ENCODE data around the gene CRMP1.

CRMP1 gene

DNA sequence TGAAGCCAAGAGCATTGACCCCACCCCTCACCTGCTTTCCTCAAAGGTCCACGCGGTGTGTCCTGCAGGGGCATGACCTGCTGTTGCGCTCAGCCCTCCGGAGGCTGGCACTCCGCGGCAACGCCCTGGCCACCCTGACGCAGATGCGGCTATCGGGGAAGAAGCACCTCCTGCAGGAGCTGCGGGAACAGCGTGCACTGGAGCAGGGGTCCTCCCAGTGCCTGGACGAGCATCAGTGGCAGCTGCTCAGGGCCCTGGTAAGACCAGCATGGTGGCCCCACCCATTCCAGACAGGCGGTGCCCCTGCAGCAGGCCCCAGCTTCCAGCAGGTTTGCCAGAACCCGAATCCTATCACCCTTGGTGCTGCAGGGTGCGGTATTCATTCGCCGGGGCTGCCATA is 95.9 kb downstream of the CRMP1 start:
- no peak for DNase-seq (ENCODE audit: low read depth in 2 of 2)

DNA sequence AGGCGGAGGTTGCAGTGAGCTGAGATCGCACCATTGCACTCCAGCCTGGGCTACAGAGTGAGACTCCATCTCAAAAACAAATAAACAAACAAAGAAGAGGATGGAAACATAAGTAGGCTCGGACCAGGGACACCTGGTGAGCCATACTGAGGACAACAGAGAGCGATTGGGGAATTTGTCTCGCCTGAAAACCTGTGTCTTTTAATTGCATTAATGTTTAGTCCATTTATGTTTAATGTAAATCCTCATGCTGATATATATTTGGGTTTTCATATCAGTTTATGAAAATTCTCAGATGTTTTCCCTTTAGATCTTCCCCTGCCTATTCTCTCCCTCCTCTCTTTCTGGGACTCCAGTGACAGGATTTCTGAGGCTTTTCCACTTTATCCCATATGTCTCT is 97.3 kb downstream of the CRMP1 start:
- no peak for DNase-seq (ENCODE audit: low read depth in 2 of 2)

DNA sequence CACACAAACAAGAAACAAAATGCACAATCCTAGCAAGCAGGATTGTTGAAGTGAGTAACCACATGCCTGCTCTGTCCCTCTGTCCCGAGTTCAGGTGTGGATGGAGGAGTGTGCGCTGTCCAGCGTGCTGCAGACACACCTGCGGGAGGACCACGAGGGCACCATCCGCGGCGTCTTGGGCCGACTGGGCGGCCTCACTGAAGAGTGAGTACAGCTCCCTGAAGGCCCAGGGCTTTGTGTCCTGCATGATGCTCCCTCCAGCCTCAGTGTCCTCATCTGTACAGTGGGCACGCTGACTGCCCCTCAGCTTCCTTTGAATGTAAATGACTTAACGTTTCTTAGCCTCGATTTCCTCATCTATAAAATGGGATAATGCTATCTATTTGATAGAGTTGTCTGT is 99.4 kb downstream of the CRMP1 start:
- no peak for DNase-seq (ENCODE audit: low read depth in 2 of 2)

DNA sequence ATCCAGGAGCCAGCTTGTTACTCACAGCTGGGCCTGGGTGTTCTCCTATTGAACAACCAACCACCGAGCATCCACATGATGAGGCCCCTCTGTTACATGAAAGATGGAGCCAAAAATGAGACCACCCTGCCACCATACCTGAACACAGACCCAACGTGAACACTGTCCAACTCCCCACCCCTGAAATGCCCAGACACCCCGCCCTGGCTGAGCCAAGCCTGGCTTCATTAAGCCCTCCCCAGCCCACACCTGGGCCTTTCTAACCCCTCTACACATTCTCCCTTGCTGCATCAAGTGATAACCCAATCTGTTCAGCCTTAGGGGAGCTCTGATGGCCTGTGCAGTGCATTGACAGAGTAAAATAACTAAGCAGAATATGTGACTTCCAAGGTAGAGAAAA is 101.2 kb downstream of the CRMP1 start:
- DNase-seq (ENCODE audit: low read depth in 2 of 2): no peak

DNA sequence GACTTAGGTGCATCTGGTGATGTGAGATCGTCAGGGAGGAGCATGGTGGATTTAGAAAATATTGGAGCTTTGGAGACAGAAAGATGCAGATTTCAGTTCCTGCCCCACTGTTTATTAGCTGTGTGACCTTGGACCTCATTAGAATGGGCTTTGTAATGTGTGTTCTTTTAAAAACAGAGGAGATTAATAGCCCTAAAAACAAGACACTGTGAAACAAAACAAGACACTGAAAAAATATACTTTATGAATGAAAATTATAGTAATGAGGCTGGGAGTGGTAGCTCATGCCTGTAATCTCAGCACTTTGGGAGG is 102.4 kb downstream of the CRMP1 start:
- no peak for DNase-seq (ENCODE audit: low read depth in 2 of 2)

DNA sequence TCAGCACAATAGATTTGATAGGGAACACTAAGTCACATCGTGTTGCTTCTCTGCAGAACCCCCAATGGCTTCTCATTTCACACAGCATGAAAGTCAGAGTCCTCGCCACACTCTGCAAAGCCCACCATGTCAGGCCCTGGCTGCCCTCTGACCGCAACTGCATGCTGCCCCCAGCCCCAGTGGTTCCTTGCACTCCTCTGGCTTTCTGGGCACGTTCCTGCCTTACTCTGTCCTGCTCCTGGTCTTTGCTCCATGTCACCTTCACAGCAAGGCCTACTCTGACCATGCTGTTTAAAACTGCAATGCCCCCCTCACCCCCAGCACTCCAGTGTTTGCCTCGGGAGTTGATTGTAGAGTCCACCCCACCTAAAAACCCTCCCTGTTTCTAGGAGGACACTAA is 103.7 kb downstream of the CRMP1 start:
- DNase-seq (ENCODE audit: low read depth in 2 of 2): no peak

DNA sequence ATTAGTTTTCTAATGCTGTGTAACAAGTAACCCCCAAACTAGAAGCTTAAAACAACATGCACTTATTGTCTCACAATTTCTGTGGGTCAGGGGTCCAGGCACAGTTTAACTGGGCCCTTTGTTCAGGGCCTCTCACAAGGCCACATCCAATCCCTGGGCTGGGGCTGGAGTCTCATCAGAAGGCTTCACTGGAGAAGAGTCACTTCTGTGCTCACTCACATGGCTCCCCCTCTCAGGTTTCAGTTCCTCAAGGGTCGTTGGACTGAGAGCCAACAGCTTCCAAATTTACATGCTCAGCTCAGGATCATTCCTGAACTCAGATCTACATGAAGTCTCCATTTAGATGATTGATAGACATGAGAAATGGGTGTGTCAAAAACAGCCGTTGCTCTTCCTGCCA is 104.7 kb downstream of the CRMP1 start:
- no peak for DNase-seq (ENCODE audit: low read depth in 2 of 2)

DNA sequence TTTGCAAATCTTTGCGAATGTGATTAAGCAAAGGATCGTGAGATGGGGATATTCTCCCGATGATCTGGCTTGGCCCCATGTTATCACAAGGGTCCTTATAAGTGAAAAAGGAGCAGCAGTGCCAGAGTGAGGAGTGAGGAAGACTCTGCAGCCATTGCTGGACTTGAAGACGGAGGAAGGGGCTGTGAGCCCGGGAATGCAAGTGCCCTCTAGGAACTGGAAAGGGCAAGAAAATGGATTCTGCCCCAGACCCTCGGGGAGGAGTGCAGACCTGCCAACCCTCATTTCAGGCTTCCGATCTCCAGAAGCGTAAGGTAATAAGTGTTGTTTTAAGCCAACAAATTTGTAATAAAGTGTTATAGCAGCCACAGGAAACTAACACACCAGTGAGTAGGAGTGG is 105.6 kb downstream of the CRMP1 start:
- no peak for DNase-seq (ENCODE audit: low read depth in 2 of 2)

DNA sequence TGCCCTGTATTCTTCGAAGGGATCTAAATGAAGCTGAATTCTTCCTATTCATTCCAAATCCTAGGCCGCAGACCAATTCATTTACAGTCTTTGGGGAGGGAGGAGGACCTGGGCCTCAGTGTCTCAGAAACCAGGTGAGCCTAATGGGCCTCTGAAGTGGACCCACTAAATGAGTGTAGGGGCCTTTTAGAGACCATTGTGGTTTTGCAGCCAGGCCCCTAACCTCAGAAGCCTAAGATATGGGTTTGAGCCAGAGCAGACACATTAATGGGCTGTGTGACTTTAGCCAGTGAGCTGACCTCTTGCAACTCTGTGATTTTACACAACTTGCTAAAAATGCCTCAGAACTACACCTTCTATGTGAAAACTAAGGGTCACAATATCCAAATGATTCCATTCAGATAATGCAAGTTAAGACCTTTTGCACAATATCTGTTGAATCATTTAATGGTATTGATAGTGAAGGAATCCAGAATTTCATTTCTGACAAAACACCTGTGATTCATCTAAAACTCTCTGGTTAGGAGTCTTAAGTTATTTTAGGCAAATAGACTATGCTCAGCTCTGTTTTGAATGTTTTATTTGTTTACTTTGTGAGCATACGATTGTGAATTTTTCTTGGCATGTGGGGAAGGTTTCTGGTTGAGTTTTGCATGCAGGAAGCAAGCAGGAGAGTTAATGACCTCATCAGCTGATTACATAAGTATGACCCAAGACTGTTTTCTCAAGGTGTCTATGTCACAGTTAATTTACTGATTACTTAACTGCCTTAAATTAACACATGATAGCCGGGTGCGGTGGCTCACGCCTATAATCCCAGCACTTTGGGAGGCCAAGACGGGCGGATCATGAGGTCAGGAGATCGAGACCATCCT is 106.8 kb downstream of the CRMP1 start:
- DNase-seq (ENCODE audit: low read depth in 2 of 2): no peak

DNA sequence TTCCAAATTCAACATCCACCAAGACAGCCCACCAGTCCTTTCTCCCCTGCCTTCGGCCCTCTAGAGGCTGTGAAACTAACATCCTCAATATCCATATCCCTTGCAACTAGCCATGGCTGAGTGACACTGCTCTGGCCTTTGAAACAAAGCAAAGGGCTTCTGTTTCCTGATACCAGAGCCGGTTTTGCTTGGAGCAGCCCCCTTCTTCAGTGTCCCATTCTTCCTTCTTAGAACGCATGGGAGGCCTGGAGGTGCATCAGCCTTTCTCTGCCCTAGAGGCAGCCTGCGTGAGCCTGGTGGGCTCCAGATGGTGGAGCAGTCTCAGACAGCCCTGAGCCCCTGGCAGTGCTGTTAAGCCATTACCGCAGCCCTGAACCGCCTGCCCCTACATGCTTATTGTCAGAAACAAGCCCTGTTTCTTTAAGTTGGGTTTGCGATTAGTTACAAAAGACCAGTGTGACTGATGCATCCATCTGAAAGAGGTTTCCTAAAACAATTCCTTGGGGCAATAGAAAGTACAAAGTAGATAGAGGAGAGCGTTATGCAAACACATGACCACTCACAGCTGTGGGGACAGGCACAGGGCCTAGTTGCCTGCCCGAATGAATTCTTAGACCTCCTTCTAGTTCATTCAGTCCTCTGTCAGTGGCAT is 107.8 kb downstream of the CRMP1 start:
- no peak for DNase-seq (ENCODE audit: low read depth in 2 of 2)

DNA sequence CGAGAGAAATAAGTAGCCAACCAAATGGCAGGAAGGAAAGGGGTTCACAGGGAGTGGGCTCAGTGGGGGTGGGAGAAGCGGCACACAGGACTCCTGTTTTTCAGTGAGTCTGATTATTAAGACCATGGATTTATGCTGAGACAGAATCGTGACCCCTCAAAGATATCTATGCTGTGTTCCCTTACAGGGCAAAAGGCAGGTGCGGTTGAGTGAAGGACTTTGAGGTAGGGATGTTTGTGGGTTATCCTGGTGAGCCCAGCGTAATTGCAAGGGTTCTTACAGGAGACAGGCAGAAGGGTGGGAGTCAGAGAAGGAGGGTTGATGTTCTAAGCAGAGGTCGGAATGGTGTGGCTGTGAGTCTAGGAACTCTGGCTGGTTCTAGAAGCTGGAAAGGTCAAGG is 108.9 kb downstream of the CRMP1 start:
- DNase-seq (ENCODE audit: low read depth in 2 of 2): no peak

DNA sequence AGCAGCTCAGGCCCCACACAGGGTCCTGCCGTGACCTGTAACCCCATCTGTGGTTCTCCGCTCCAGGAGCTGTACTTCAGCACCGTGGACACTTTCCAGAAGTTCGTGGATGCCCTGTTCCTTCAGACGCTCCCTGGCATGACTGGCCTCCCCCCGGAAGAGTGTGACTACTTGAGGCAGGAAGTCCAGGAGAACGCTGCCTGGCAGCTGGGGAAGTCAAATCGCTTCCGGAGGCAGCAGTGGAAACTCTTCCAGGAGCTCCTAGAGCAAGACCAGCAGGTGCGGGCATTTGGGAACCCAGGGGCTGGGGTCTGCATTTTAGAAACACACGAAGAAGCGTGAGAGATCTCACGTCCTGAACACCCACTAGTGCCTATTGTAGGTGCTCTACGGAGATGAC is 109.4 kb downstream of the CRMP1 start:
- DNase-seq (ENCODE audit: low read depth in 2 of 2): no peak

DNA sequence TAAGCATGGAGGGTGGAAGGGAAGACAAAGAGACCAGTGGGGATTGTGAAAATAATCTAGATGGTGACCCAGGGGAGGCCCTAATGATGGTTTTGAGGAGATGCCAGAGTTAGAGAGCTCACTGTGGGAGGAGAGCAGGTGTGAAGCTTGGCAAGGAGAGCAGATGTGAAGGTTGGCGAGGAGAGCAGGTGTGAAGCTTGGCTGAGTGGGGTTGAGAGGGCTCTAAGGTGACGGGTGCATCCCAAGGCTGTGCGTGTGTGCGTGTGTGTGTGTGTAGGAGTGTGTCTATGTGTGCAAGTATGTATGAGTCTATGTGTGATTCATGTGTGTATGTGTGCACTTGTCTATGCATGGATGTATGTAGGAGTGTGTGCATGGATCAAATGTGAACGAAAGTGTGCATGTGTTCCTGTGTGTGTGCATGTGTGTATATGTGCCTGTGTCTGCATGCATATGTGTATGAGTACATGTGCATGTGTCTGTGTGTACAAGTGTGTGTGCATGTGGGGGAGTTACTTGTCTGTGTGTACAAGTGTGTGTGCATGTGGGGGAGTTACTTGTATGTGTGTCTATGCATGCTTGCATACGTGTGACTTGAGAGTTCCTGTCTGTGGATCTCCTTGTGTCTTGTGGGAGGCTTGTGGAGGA is 109.9 kb downstream of the CRMP1 start:
- no peak for DNase-seq (ENCODE audit: low read depth in 2 of 2)

DNA sequence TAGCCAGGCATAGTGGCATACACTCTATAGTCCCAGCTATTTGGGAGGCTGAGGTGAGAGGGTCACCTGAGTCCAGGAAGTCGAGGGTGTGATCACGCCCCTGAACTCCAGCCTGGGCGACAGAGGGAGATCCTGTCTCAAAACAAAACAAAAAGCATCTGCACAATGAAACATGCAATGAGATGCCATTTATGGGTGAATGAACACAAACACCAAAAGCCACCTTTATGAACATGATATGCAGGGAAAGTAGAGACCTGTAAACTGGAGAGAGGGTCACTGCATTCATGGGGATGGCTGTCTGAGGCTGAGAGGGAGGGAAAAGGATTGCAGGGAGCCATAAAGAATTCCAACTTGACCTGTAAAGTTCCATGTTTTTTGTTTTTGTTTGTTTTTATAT is 111.2 kb downstream of the CRMP1 start:
- DNase-seq (ENCODE audit: low read depth in 2 of 2): no peak

DNA sequence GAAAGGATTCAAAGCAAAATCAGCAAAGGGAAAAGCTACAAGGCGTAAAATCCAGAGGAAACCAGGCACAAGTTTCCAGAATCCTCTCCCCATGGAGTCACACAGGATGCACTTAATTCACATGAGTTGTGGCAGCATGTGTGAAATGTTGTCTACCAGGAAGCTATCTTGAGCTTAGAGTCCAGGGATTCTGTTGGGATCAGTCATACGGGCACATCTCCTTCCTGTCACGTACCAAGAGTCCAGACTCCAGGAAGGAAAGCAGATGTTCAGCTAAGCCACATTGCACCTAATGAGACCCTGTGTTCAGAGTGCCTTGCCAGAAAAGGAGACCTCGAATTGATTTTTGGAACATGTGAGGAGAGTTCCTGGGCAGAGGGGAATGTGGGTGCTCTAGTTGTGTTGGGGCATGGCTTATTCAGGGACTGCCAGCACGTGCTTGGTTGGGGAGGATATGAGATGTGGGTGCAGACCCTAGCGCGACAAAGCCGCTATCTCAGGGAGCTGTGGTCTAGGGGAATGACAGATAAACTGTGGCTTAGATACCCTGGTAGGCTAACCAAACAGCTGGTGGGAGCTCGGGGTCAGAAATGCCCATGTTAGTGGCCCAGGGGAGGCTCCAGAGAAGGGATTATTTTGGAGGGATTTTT is 111.9 kb downstream of the CRMP1 start:
- DNase-seq (ENCODE audit: low read depth in 2 of 2): no peak

DNA sequence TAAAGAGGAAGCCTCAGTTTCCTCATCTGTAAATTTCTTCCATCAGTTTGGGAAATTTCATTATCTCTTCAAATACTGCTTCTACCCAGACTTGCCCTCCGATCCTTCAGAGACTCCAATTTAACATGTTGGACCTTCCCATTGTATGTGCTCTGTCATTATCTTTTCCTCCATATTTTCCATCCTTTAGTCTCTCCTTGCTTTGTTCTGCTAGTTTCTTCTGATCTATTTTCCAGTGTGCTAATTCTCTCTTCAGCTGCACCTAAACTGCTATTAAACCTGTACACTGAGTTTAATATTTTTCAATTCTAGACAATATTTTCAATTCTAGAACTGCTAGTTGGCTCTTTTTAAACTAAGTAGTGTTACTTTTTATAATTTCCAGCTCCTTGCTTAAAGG is 116.4 kb downstream of the CRMP1 start:
- no peak for DNase-seq (ENCODE audit: low read depth in 2 of 2)

DNA sequence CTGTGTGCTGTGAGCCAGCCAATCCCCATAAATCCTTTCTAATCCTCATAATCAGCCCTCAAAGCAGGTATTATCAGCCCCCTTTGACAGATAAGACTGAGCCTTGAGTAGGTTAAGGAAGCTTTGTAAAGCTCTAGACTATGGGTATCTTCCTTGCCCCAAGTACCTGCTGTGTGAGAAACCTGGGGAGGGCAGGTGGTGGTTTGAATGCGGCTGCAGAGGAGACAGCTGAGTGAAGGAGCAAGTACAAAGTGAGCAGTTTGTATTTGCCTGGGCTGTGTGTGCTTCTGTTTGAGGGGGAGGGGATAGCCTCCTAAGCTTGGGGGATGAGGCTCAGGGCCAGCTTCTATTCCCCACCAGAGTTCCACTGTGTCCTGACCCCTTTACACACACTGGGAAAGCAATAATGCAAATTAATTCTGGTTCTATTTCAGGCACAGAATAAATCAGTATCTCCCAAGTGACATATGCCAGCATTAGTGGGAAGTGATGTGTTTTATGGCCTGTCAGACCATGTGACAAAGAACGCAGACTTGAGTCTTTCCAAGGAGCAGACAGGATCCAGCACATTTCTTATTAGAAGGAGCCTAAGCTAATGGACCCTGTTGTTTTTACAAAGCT is 118.4 kb downstream of the CRMP1 start:
- no peak for DNase-seq (ENCODE audit: low read depth in 2 of 2)

DNA sequence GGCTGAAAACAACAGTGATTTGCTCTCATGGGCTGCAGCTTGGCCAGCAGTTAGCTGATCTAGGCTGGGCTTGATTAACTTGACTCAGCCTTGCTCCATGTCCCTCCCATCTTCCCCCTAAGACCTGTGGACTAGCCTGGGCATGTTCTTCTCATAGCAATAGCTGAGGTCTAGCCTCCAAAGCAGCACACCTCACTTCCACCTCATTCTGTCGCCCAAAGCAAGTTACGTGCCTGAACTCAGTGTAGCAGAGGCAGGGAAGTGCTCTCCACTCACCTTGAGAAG is 119.7 kb downstream of the CRMP1 start:
- DNase-seq (ENCODE audit: low read depth in 2 of 2): no peak

DNA sequence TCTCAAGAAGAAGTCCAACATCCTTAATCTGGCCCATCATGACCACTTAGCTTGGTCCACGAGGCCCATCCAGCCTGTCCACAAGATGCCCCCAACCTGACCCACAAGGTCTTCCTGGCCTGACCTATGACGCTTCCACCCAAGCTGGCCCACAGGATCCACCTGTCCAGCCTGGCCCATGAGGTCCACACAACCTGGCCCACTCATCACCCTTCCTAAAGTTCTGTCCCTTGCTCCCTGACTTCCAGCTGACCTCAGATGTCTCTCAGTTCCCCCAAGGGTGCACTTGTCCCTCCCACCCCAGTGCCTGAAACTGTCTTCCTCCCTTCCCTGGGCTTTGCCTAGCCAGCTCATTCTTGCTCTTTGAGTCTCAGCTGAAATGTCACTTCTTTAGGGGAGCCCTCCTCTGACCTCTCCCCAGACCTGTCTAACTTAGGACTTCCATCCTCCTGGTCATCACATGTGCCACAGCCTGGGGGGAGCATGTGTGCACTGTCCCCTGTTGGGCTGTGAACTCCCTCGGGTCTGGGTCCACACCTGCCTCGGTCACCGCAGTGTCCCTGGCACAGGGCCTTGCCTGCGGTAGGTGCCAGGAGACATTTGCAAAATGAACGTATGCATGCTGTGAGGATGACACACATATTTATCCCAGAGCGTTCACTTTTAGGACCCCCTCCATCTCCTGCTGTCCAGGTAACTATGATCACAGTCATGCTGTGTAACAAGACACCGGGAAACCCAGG is 120.2 kb downstream of the CRMP1 start:
- DNase-seq (ENCODE audit: low read depth in 2 of 2): no peak
